NT2/D1 (cell line): ENCODE results near the gene MYO7B.

ENCODE experiments used
- DNase-seq: peaks from one replicate; pipeline ENCODE4 v3.0.0-alpha.2; 2011; ENCODE audit warnings: low read depth, low spot score
- H3K27me3 ChIP-seq: 2 replicates; pipeline ENCODE4 v1.6.0; 2011; ENCODE audit warnings: mild to moderate bottlenecking; ENCODE audit not compliant: insufficient read length, insufficient read depth
- H3K36me3 ChIP-seq: 2 replicates; pipeline ENCODE4 v1.6.1; 2011; ENCODE audit warnings: mild to moderate bottlenecking, low read length, mixed read lengths; ENCODE audit not compliant: insufficient read depth, insufficient read length
- H3K4me1 ChIP-seq: 2 replicates; pipeline ENCODE4 v1.5.1; 2011; ENCODE audit not compliant: insufficient read depth, insufficient read length
- H3K4me3 ChIP-seq: 2 replicates; pipeline ENCODE4 v1.5.1; 2011; ENCODE audit warnings: low read depth; ENCODE audit not compliant: insufficient read length
- H3K9ac ChIP-seq: 2 replicates; pipeline ENCODE4 v1.6.0; 2011; ENCODE audit warnings: low read depth; ENCODE audit not compliant: insufficient read length
- H3K9me3 ChIP-seq: 2 replicates; pipeline ENCODE4 v1.5.1; 2011; ENCODE audit warnings: mild to moderate bottlenecking, low read length; ENCODE audit not compliant: insufficient read depth
- SUZ12 ChIP-seq: IDR thresholded peaks from 2 replicates; pipeline ENCODE4 v1.6.1; 2011; ENCODE audit not compliant: insufficient read length, insufficient read depth; ENCODE audit errors: extremely low read depth
- YY1 ChIP-seq: IDR thresholded peaks from 2 replicates; pipeline ENCODE4 v1.6.1; 2011; ENCODE audit not compliant: insufficient read length, insufficient read depth
- ZNF274 ChIP-seq: IDR thresholded peaks from 2 replicates; pipeline ENCODE4 v1.6.1; 2011; ENCODE audit warnings: mild to moderate bottlenecking, low read depth, low read length

The MYO7B gene

DNA sequence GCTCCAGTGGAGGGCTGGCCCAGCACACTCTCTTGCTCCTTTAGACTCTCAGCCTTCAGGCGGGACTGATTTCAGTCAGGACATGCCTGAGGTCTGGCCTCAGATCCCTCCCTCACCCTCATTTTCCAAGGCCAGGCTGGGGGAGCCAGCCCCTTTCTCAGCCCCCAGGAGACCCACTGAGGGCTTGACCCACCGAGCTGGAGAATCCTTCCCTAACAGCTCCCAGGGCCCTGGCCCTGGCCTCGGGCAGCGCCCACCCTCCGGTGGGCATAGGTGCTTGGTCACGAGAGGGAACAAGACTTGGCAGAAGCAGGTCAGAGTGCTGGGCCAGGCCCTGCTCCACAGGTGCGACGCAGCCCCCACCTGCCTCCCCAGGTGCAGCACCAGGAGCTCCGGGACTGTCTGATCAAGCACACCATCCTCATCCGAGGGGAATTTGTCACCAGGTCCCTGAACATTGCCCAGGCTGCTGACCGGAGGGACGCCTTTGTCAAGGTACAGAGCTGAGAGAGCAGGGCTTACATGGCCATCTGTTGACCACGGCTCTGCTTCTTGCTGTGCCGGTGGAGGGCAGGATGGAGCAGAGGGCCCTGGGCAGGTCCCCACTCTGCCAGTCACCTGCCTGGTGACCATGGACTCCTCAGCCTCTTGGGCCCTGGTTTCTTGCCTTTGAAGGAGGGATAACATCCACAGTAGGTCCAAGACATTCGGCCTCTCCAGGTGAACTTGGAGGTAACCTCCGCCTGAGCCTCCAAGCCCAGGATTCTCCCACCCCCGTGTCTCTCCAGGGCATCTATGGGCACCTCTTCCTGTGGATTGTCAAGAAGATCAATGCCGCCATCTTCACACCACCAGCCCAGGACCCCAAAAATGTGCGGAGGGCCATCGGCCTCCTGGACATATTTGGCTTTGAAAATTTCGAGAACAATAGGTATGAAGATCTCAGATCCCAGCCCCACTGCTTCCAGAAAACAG is 46.3 kb downstream of the MYO7B start:
- Histone ChIP-seq H3K4me1 (peaks cover 6% of the 10 kb centered on the region), H3K27me3 (no peaks in the 10 kb centered on the region), H3K9me3 (no peaks in the 10 kb centered on the region), H3K36me3 (no peaks in the 10 kb centered on the region), H3K4me3 (no peak overlapping the region), H3K9ac (no peak overlapping the region)
- no peak for TF ChIP-seq ZNF274
- TF ChIP-seq SUZ12 = no peak
- TF ChIP-seq YY1 = no peak
- DNase-seq = no peak

DNA sequence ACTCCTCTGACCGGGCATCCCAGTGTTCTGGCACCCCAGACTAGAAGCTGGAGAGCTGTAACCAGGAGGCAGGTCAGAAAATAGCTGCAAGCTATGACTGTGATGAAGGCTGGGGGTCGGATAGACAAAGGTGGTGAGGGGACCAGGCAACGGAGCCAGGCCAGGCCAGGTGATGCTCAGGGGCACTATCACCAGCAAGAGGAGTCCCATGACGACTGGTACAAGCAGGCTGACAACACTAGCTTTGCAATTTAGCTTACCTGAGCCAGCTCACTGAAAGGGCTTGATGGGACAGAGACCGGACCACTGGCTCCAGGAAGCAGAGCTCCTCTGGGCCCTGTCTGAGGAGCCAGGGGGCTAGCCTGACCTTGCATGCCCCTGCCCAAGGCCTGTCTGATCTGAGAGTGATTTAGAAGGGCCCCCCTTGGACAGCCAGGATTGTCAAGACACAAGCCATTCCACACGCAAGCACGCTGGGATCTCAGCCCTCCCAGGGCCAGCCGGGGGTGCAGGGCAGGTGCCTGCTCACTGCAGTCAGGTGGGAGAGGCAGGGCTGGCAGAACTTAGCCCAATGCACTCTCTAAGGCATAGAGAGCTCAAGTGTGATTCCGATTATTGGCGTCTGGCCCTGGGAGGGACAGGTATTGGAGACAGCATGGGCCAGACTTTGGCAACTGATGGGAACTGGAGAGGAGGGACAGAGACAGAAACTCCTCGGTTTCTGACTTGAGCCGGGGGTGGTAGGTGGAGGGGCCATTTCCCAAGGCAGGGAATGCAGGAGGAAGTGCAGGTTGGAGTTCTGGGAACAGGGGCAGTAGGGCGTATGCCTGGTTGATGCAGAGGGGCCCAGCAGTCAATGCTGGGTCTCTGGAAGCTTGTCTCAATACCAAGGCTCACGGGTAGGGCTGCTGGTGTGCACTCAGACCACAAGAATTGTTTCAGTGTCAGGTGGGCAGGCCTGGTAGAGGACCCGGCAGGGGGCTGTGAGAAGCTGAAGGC is 47.7 kb downstream of the MYO7B start:
- peaks cover 7% of the 10 kb centered on the region for H3K4me1 ChIP-seq
- no peaks in the 10 kb centered on the region for H3K36me3 ChIP-seq
- H3K9me3 ChIP-seq = no peaks in the 10 kb centered on the region
- TF ChIP-seq YY1 = no peak
- no peak for TF ChIP-seq ZNF274
- TF ChIP-seq SUZ12 = no peak
- no peak overlapping the region for H3K9ac ChIP-seq
- no peaks in the 10 kb centered on the region for H3K27me3 ChIP-seq
- no peak for DNase-seq
- no peak overlapping the region for H3K4me3 ChIP-seq

DNA sequence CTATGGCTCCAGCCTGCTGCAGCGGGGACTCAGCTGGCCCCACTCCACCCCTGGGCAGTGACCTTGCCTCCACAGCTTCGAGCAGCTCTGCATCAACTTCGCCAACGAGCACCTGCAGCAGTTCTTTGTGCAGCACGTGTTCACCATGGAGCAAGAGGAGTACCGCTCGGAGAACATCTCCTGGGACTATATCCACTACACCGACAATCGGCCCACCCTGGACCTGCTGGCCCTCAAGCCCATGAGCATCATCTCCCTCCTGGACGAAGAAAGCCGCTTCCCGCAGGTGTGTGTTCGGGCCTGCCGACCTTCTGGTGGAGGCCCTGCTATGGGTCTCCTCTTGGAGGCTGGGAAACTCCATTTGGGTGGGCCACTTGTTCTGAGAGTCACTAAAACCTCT is 48.6 kb downstream of the MYO7B start:
- DNase-seq = no peak
- no peak overlapping the region for H3K9ac ChIP-seq
- peaks cover 7% of the 10 kb centered on the region for H3K4me1 ChIP-seq
- TF ChIP-seq YY1 = no peak
- no peak for TF ChIP-seq ZNF274
- TF ChIP-seq SUZ12 = no peak
- no peak overlapping the region for H3K4me3 ChIP-seq
- no peaks in the 10 kb centered on the region for H3K27me3 ChIP-seq
- H3K9me3 ChIP-seq = no peaks in the 10 kb centered on the region
- no peaks in the 10 kb centered on the region for H3K36me3 ChIP-seq

DNA sequence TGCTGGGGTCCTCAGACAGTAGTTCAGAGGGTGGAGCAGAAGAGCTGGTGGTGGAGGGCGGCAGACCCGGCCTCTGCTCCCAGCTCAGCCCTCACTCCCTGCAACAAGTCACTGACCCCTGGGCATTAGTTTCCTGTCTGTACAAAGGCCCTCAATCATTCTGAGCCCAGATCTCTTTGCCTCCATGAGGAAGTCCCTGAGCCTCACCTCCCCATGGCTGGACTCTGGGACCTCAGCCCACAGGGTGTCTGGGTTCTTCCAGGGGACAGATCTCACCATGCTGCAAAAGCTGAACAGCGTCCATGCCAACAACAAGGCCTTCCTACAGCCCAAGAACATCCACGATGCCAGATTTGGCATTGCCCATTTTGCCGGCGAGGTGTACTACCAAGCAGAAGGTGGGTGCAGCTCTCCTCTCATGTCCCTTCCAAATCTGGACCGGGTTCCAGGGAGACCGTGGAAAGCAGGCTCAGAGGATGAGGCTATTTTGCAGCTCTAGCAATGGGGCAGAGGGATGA is 49.1 kb downstream of the MYO7B start:
- TF ChIP-seq ZNF274 (no peak), YY1 (no peak), SUZ12 (no peak)
- Histone ChIP-seq H3K36me3 (no peaks in the 10 kb centered on the region), H3K27me3 (no peaks in the 10 kb centered on the region), H3K9ac (no peak overlapping the region), H3K4me1 (peaks cover 7% of the 10 kb centered on the region), H3K9me3 (no peaks in the 10 kb centered on the region), H3K4me3 (no peak overlapping the region)
- DNase-seq = no peak

DNA sequence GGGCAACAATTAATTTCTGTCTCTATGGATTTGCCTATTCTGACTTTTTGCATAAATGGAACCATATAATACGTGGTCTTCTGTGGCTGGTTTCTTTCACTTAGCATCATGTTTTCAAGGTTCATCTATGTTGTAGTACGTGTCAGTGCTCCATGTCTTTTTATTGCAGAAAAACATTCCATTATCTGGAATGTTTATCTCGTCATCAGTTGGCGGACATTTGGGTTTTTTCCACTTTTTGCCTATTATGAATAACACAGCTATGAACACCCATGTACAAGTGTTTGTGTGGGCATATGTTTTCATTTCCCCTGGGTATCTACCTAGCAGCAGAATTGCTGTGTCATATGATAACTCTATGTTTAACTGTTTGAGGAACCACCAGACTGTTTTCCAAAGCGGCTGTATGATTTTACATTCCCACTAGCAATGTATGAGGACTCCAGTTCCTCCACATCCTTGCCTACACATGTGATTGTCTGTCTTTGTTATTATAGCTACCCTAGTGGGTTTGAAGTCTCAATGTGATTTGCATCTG is 49.9 kb downstream of the MYO7B start:
- no peaks in the 10 kb centered on the region for H3K27me3 ChIP-seq
- TF ChIP-seq ZNF274 = no peak
- TF ChIP-seq SUZ12 = no peak

DNA sequence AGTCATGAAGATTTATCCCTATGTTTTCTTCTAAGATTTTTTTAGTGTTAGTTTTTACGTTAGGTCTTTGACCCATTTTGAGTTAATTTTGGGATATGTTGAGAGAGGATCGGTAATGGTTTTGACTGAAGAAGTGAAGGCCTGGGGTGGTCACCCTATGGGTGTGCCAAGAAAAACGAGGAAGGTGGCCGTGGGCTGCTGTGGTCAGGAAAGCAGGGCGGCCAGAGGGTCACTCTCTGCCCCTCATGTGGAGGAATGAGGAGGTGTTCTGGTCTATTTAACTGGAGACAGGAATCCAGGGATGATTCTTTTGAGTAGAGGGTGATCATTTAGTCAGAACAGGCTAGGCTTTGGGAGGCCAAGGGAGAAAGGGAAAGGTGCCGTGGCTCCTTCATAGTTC is 50.7 kb downstream of the MYO7B start:
- Histone ChIP-seq H3K36me3 (no peaks in the 10 kb centered on the region), H3K4me1 (peaks cover 7% of the 10 kb centered on the region), H3K4me3 (no peak overlapping the region), H3K9ac (no peak overlapping the region), H3K27me3 (no peaks in the 10 kb centered on the region), H3K9me3 (no peaks in the 10 kb centered on the region)
- TF ChIP-seq SUZ12 (no peak), ZNF274 (no peak)
- DNase-seq = no peak

More for the DNA sequence above, 49.9 kb downstream of the MYO7B start:
- peaks cover 7% of the 10 kb centered on the region for H3K4me1 ChIP-seq
- H3K9me3 ChIP-seq = no peaks in the 10 kb centered on the region
- H3K9ac ChIP-seq = no peak overlapping the region
- no peaks in the 10 kb centered on the region for H3K36me3 ChIP-seq
- no peak for DNase-seq
- no peak overlapping the region for H3K4me3 ChIP-seq

DNA sequence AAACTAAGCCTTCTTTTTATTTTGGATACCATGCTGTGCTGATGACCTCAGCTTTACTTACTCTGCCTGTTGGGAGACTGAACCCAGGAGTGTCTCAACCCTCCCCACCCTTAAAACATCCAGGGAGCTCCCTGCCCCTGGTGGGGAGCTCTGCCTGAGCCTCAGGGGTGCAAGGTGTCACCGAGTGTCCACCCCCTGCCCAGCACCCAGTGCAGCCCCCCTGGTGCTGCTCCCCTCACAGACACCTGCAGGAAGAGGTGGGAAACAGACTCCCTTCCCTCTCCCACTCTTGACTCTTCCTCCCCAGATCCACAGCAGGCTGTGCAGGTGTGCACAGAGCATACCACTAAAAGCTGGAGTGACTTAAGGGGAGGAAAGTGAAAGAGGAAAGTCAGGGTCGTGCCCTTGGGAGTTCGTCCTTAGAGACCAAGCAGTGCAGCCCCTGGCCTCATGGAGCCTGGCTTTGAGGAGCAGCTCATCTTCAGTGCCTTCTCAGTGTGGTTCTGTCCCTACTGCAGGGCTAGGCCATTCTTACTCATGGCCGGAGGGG is 51.3 kb downstream of the MYO7B start:
- TF ChIP-seq ZNF274 = no peak
- no peak for TF ChIP-seq YY1
- no peak for TF ChIP-seq SUZ12
- Histone ChIP-seq H3K9me3 (no peaks in the 10 kb centered on the region), H3K36me3 (no peaks in the 10 kb centered on the region), H3K4me1 (peaks cover 7% of the 10 kb centered on the region), H3K9ac (no peak overlapping the region), H3K4me3 (no peak overlapping the region), H3K27me3 (no peaks in the 10 kb centered on the region)
- no peak for DNase-seq
